Astrocyte (in vitro differentiated cells and primary cell): ENCODE data around the gene RAPGEF6. TPM values are rescaled to one million over a fixed set of nuclear protein-coding genes. Genes with fewer than 3 reads are reported as not detected.

Experiments used
- DNase-seq: peaks from one replicate; pipeline ENCODE4 v3.0.0-alpha.2; 2010; ENCODE audit warnings: low read depth
- FAIRE-seq: peaks from 2 replicates; lab custom pipeline; 2011; peaks lifted over from hg19 to GRCh38; lab: Jason Lieb, UNC
- H2AFZ ChIP-seq: 2 replicates; pipeline ENCODE4 v1.6.0; 2012; ENCODE audit warnings: low read depth, low read length, inconsistent platforms
- H3K27ac ChIP-seq: 2 replicates; pipeline ENCODE4 v1.5.1; 2011; ENCODE audit warnings: low read depth, low read length, inconsistent platforms
- H3K27me3 ChIP-seq: 2 replicates; pipeline ENCODE4 v1.6.0; 2011; ENCODE audit warnings: low read length, inconsistent platforms; ENCODE audit not compliant: insufficient read depth
- H3K36me3 ChIP-seq: 2 replicates; pipeline ENCODE4 v1.5.1; 2011; ENCODE audit warnings: low read length, inconsistent platforms; ENCODE audit not compliant: insufficient read depth
- H3K4me1 ChIP-seq: 2 replicates; pipeline ENCODE4 v1.5.1; 2011; ENCODE audit warnings: low read length, inconsistent platforms; ENCODE audit not compliant: insufficient read depth
- H3K4me2 ChIP-seq: 2 replicates; pipeline ENCODE4 v1.6.0; 2012; ENCODE audit warnings: low read length, inconsistent platforms
- H3K4me3 ChIP-seq: 2 replicates; pipeline ENCODE4 v1.5.1; 2011; ENCODE audit warnings: low read depth, mild to moderate bottlenecking, low read length, inconsistent platforms; ENCODE audit not compliant: insufficient read depth
- H3K79me2 ChIP-seq: 2 replicates; pipeline ENCODE4 v1.6.0; 2012; ENCODE audit warnings: mild to moderate bottlenecking, low read length, inconsistent platforms; ENCODE audit not compliant: insufficient read depth
- H3K9ac ChIP-seq: 2 replicates; pipeline ENCODE4 v1.6.0; 2012; ENCODE audit warnings: mild to moderate bottlenecking, low read length, inconsistent platforms
- H3K9me3 ChIP-seq: 2 replicates; pipeline ENCODE4 v1.5.1; 2012; ENCODE audit warnings: low read depth, mild to moderate bottlenecking, low read length, inconsistent platforms; ENCODE audit not compliant: insufficient read depth
- H4K20me1 ChIP-seq: 2 replicates; pipeline ENCODE4 v1.6.0; 2012; ENCODE audit warnings: low read length, inconsistent platforms; ENCODE audit not compliant: insufficient read depth
- H3K27ac Mint-ChIP-seq: one replicate; pipeline ENCODE4 v1.8.0; 2021; ENCODE audit warnings: mild to moderate bottlenecking, mixed read lengths; ENCODE audit not compliant: unreplicated experiment
- H3K27me3 Mint-ChIP-seq: one replicate; pipeline ENCODE4 v1.8.0; 2021; ENCODE audit warnings: low read depth, mixed read lengths; ENCODE audit not compliant: unreplicated experiment
- H3K36me3 Mint-ChIP-seq: one replicate; pipeline ENCODE4 v1.8.0; 2021; ENCODE audit warnings: low read depth, mixed read lengths; ENCODE audit not compliant: unreplicated experiment
- H3K4me1 Mint-ChIP-seq: one replicate; pipeline ENCODE4 v1.8.0; 2021; ENCODE audit warnings: low read depth, mixed read lengths; ENCODE audit not compliant: unreplicated experiment
- H3K4me3 Mint-ChIP-seq: one replicate; pipeline ENCODE4 v1.8.0; 2021; ENCODE audit warnings: mild to moderate bottlenecking, moderate library complexity, mixed read lengths; ENCODE audit not compliant: unreplicated experiment
- H3K9me3 Mint-ChIP-seq: one replicate; pipeline ENCODE4 v1.8.0; 2021; ENCODE audit warnings: mild to moderate bottlenecking, mixed read lengths; ENCODE audit not compliant: unreplicated experiment
- EZH2 ChIP-seq: IDR thresholded peaks from 2 replicates; pipeline ENCODE4 v1.6.1; 2012; ENCODE audit warnings: mild to moderate bottlenecking, low read length, inconsistent platforms; ENCODE audit not compliant: insufficient read depth
- total RNA-seq: library from RNA; stranded (reverse); gene quantifications from 2 replicates; pipeline ENCODE4 v1.2.1, GENCODE V29; 2021
- TF ChIP-seq, protein P1 (sequence below): IDR thresholded peaks from 2 replicates; pipeline ENCODE4 v1.5.1; 2011; ENCODE audit warnings: low read depth, mild to moderate bottlenecking, inconsistent platforms, low read length, moderate library complexity; ENCODE audit not compliant: insufficient read depth

The RAPGEF6 gene
- total RNA-seq, 1 donor from 2014 or later: 14.9 TPM

- peaks cover 74% of the 10 kb centered on the region for H3K79me2 ChIP-seq
- Mint-ChIP-seq H3K4me3 (no peak overlapping the region), H3K36me3 (no peaks in the 10 kb centered on the region), H3K27me3 (no peaks in the 10 kb centered on the region), H3K4me1 (peaks cover 45% of the 10 kb centered on the region), H3K9me3 (no peaks in the 10 kb centered on the region), H3K27ac (peak overlapping the region; percentile 0)
- H3K27me3 ChIP-seq: no peaks in the 10 kb centered on the region
- no peak overlapping the region for H3K4me3 ChIP-seq
- TF ChIP-seq EZH2: no peak
- TF ChIP-seq, protein P1, sequence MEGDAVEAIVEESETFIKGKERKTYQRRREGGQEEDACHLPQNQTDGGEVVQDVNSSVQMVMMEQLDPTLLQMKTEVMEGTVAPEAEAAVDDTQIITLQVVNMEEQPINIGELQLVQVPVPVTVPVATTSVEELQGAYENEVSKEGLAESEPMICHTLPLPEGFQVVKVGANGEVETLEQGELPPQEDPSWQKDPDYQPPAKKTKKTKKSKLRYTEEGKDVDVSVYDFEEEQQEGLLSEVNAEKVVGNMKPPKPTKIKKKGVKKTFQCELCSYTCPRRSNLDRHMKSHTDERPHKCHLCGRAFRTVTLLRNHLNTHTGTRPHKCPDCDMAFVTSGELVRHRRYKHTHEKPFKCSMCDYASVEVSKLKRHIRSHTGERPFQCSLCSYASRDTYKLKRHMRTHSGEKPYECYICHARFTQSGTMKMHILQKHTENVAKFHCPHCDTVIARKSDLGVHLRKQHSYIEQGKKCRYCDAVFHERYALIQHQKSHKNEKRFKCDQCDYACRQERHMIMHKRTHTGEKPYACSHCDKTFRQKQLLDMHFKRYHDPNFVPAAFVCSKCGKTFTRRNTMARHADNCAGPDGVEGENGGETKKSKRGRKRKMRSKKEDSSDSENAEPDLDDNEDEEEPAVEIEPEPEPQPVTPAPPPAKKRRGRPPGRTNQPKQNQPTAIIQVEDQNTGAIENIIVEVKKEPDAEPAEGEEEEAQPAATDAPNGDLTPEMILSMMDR: no peak
- FAIRE-seq: no peak
- no peaks in the 10 kb centered on the region for H3K9me3 ChIP-seq
- no peak overlapping the region for H3K4me2 ChIP-seq
- H3K27ac ChIP-seq: peak overlapping the region; percentile 1
- no peak for DNase-seq
- peaks cover 13% of the 10 kb centered on the region for H4K20me1 ChIP-seq
- no peak overlapping the region for H2AFZ ChIP-seq
- H3K9ac ChIP-seq: no peak overlapping the region
- H3K4me1 ChIP-seq: peaks cover 21% of the 10 kb centered on the region
- H3K36me3 ChIP-seq: peaks cover 2% of the 10 kb centered on the region
Measured at GRCh38 chr5:131607418-131607817, 27.6 kb downstream of the RAPGEF6 start.

GRCh38 chr5:131605086-131605485, 29.9 kb downstream of the RAPGEF6 start:
- H3K4me3 ChIP-seq: no peak overlapping the region
- Mint-ChIP-seq H3K9me3 (no peaks in the 10 kb centered on the region), H3K27me3 (no peaks in the 10 kb centered on the region), H3K27ac (no peak overlapping the region), H3K4me1 (peaks cover 29% of the 10 kb centered on the region), H3K36me3 (no peaks in the 10 kb centered on the region), H3K4me3 (no peak overlapping the region)
- DNase-seq: no peak
- H3K36me3 ChIP-seq: peaks cover 2% of the 10 kb centered on the region
- no peaks in the 10 kb centered on the region for H3K27me3 ChIP-seq
- H3K9ac ChIP-seq: no peak overlapping the region
- FAIRE-seq: no peak
- peaks cover 11% of the 10 kb centered on the region for H3K4me1 ChIP-seq
- no peak overlapping the region for H2AFZ ChIP-seq
- H4K20me1 ChIP-seq: peaks cover 11% of the 10 kb centered on the region
- H3K27ac ChIP-seq: no peak overlapping the region
- TF ChIP-seq EZH2: no peak
- TF ChIP-seq, protein P1: no peak
- H3K9me3 ChIP-seq: no peaks in the 10 kb centered on the region
- no peak overlapping the region for H3K4me2 ChIP-seq
- peaks cover 58% of the 10 kb centered on the region for H3K79me2 ChIP-seq
